ENCODE data around the gene TRIM25. TPM values are rescaled to one million over a fixed set of nuclear protein-coding genes. Genes with fewer than 3 reads are reported as not detected.

Gene TRIM25
- total and polyA plus RNA-seq, 9 donors, result 12.5 to 71.7 (median 45.9) TPM

GRCh38 chr17:56914581-56915273 lies 878 bp upstream of the TRIM25 start:
- intact Hi-C loops (cut with DNase I), result loop anchor here in 1 of 4 donors (5.0 kb wide), 1 partner anchor 82 kb away; the partner anchor contains the start of genes C17orf67 and DGKE
- Histone ChIP-seq H3K4me1 (ENCODE audit: insufficient read depth) (peaks cover 12% of the 10 kb centered on the region), H3K36me3 (no peaks in the 10 kb centered on the region), H3K27me3 (no peaks in the 10 kb centered on the region), H3K27ac (peak overlapping the region; percentile 9 to 75), H3K9me3 (no peaks in the 10 kb centered on the region), H3K4me3 (peak overlapping the region; percentile 91)
- no peak for DNase-seq
- TF ChIP-seq CTCF (IDR thresholded peaks at IDR 0.05) (no peak), EP300 (IDR thresholded peaks at IDR 0.05) (no peak), POLR2A (IDR thresholded peaks at IDR 0.05) (no peak)
- 4 to 5% (median 4%) methylated on average over 14 of the region's 14 CpGs for WGBS, 3 donors

- TF ChIP-seq POLR2A (IDR thresholded peaks at IDR 0.05), result no peak
- TF ChIP-seq EP300 (IDR thresholded peaks at IDR 0.05), result no peak
- TF ChIP-seq CTCF (IDR thresholded peaks at IDR 0.05), result no peak
- Histone ChIP-seq H3K4me1 (ENCODE audit: insufficient read depth) (peaks cover 12% of the 10 kb centered on the region), H3K36me3 (no peaks in the 10 kb centered on the region), H3K27me3 (no peaks in the 10 kb centered on the region), H3K9me3 (no peaks in the 10 kb centered on the region), H3K4me3 (peak overlapping the region; percentile 91), H3K27ac (peak overlapping the region; percentile 2 to 75)
- 0 to 5% (median 2%) methylated on average over 25 to 44 of the region's 44 CpGs for WGBS, 3 donors
- DNase-seq, result no peak
- intact Hi-C loops (cut with DNase I), result loop anchor here in 1 of 4 donors (5.0 kb wide), 1 partner anchor 81 kb away; the partner anchor contains the start of genes C17orf67 and DGKE
Measured at GRCh38 chr17:56913353-56913866, 439 bp downstream of the TRIM25 start.

GRCh38 chr17:56913000-56913311 lies 893 bp downstream of the TRIM25 start:
- peak overlapping the region; percentile 91 for H3K4me3 ChIP-seq
- H3K36me3 ChIP-seq, result no peaks in the 10 kb centered on the region
- WGBS, 3 donors, result 28 to 38% (median 37%) methylated on average over 7 of the region's 7 CpGs
- H3K27me3 ChIP-seq, result no peaks in the 10 kb centered on the region
- peak overlapping the region; percentile 2 to 75 for H3K27ac ChIP-seq
- intact Hi-C loops (cut with DNase I), result loop anchor here in 1 of 4 donors (5.0 kb wide), 1 partner anchor 81 kb away; the partner anchor contains the start of genes C17orf67 and DGKE
- no peak for DNase-seq
- peaks cover 12% of the 10 kb centered on the region for H3K4me1 ChIP-seq (ENCODE audit: insufficient read depth)
- no peak for TF ChIP-seq EP300 (IDR thresholded peaks at IDR 0.05)
- no peak for TF ChIP-seq POLR2A (IDR thresholded peaks at IDR 0.05)
- TF ChIP-seq CTCF (IDR thresholded peaks at IDR 0.05), result no peak
- no peaks in the 10 kb centered on the region for H3K9me3 ChIP-seq

- H3K27ac ChIP-seq, result peak overlapping the region; percentile 12 to 58
- H3K27me3 ChIP-seq, result no peaks in the 10 kb centered on the region
- no peak for TF ChIP-seq CTCF (IDR thresholded peaks at IDR 0.05)
- intact Hi-C loops (cut with DNase I), result loop anchor here in 1 of 4 donors (5.0 kb wide), 1 partner anchor 80 kb away; the partner anchor contains the start of genes C17orf67 and DGKE
- H3K9me3 ChIP-seq, result no peaks in the 10 kb centered on the region
- H3K4me1 ChIP-seq (ENCODE audit: insufficient read depth), result peaks cover 12% of the 10 kb centered on the region
- H3K36me3 ChIP-seq, result no peaks in the 10 kb centered on the region
- H3K4me3 ChIP-seq, result peak overlapping the region; percentile 91
- whole genome bisulfite sequencing, 3 donors, result 39 to 50% (median 44%) methylated on average over 21 of the region's 21 CpGs
- peak; percentile 41 to 62 (median 45) for DNase-seq
Measured at GRCh38 chr17:56912105-56912999, 1.5 kb downstream of the TRIM25 start.

All from ovary (tissue), 9 donors.